ENCODE data around the gene CBX1. TPM values are rescaled to one million over a fixed set of nuclear protein-coding genes. Genes with fewer than 3 reads are reported as not detected.

The CBX1 gene
- total and polyA plus RNA-seq, 2 donors (not counting 3 experiments of a cell fraction or from before 2014, with no cell fraction given), result 20.4 to 95.2 TPM

- H4K20me1 ChIP-seq (replicated peaks; ENCODE audit: control insufficient read depth, extremely low read depth, insufficient read depth, low read length), result no peaks in the 10 kb centered on the region
- H3K79me2 ChIP-seq (ENCODE audit: control insufficient read depth, insufficient read depth, low read length), result no peaks in the 10 kb centered on the region
- no peak overlapping the region for H3K4me3 ChIP-seq (replicated peaks in 1 of 3; ENCODE audit: insufficient read depth in 1 of 3, low read depth in 1 of 3, low read length in 3 of 3)
- H3K9ac ChIP-seq (replicated peaks; ENCODE audit: extremely low read depth, insufficient read depth, low read length), result no peak overlapping the region
- no peaks in the 10 kb centered on the region for H3K36me3 ChIP-seq (ENCODE audit: control insufficient read depth in 2 of 2, extremely low read depth in 1 of 2, insufficient read depth in 2 of 2, low read length in 2 of 2)
- ChIA-PET CTCF (interaction anchor here (0.8 to 7.3 kb wide), 24 partner anchors 8 to 591 kb away, joined by 3 to 210 read pairs (median 5); partner anchors contain the start of genes CBX1, NFE2L1 and SNX11), POLR2A (interaction anchor here (1.3 kb wide), 1 partner anchor 22 kb away, joined by 6 read pairs; no protein-coding TSS in a partner anchor)
- dilution Hi-C loops (cut with MboI; ENCODE audit: extremely low pct_ligation_motif_present, low sequenced_read_pairs), result no loop called here
- TF ChIP-seq, protein P1, sequence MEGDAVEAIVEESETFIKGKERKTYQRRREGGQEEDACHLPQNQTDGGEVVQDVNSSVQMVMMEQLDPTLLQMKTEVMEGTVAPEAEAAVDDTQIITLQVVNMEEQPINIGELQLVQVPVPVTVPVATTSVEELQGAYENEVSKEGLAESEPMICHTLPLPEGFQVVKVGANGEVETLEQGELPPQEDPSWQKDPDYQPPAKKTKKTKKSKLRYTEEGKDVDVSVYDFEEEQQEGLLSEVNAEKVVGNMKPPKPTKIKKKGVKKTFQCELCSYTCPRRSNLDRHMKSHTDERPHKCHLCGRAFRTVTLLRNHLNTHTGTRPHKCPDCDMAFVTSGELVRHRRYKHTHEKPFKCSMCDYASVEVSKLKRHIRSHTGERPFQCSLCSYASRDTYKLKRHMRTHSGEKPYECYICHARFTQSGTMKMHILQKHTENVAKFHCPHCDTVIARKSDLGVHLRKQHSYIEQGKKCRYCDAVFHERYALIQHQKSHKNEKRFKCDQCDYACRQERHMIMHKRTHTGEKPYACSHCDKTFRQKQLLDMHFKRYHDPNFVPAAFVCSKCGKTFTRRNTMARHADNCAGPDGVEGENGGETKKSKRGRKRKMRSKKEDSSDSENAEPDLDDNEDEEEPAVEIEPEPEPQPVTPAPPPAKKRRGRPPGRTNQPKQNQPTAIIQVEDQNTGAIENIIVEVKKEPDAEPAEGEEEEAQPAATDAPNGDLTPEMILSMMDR (IDR thresholded peaks at IDR 0.05; ENCODE audit: extremely low read depth in 1 of 2, insufficient read depth in 1 of 2, low read depth in 1 of 2, low read length in 2 of 2), result no peak
- TF ChIP-seq POLR2AphosphoS5 (IDR thresholded peaks at IDR 0.05; ENCODE audit: insufficient read depth, low read depth, low read length) (no peak), FOS (IDR thresholded peaks at IDR 0.05; ENCODE audit: borderline replicate concordance, insufficient read depth, low read length) (no peak), GATA2 (IDR thresholded peaks at IDR 0.05; ENCODE audit: insufficient read depth, insufficient read length, low read depth, low read length) (no peak), MYC (IDR thresholded peaks at IDR 0.05; ENCODE audit: low read depth, low read length) (no peak), JUN (IDR thresholded peaks at IDR 0.05; ENCODE audit: borderline replicate concordance, insufficient read depth, insufficient read length, low read depth) (no peak), POLR2A (IDR thresholded peaks at IDR 0.05; ENCODE audit: low read depth, low read length) (no peak), MAX (IDR thresholded peaks at IDR 0.05; ENCODE audit: insufficient read depth, insufficient read length) (no peak), EZH2 (IDR thresholded peaks at IDR 0.05; ENCODE audit: borderline replicate concordance, low read depth, low read length, severe bottlenecking) (no peak)
- no peak overlapping the region for H3K27ac ChIP-seq (ENCODE audit: insufficient read depth, low read depth, low read length)
- no peak overlapping the region for H2AFZ ChIP-seq (ENCODE audit: low read depth, low read length)
- BruUV-seq (replicated peaks), result no TSS peak
- H3K9me1 ChIP-seq (replicated peaks; ENCODE audit: control insufficient read depth, extremely low read depth, insufficient read depth, low read length), result no peaks in the 10 kb centered on the region
- H3K9me3 ChIP-seq (replicated peaks; ENCODE audit: control insufficient read depth, insufficient read depth, low read length), result no peaks in the 10 kb centered on the region
- no peak overlapping the region for H3K4me2 ChIP-seq (ENCODE audit: insufficient read depth, low read length)
- no peaks in the 10 kb centered on the region for H3K27me3 ChIP-seq (ENCODE audit: control insufficient read depth in 2 of 2, insufficient read depth in 2 of 2, low read length in 2 of 2)
- H3K4me1 ChIP-seq (ENCODE audit: control insufficient read depth, extremely low read depth, insufficient read depth, low read length), result peaks cover 26% of the 10 kb centered on the region
- FAIRE-seq, result no peak
- intact Hi-C loops (cut with micrococcal nuclease), result loop anchor here (5.0 to 10.0 kb wide), 3 partner anchors 190 to 307 kb away; no protein-coding TSS in a partner anchor
- DNase-seq (ENCODE audit: low read depth, low spot score), result no peak
Observed at GRCh38 chr17:48027322-48027981, 73.8 kb downstream of the CBX1 start.
